ENCODE results near the gene PRDM12.

PRDM12 gene

DNA sequence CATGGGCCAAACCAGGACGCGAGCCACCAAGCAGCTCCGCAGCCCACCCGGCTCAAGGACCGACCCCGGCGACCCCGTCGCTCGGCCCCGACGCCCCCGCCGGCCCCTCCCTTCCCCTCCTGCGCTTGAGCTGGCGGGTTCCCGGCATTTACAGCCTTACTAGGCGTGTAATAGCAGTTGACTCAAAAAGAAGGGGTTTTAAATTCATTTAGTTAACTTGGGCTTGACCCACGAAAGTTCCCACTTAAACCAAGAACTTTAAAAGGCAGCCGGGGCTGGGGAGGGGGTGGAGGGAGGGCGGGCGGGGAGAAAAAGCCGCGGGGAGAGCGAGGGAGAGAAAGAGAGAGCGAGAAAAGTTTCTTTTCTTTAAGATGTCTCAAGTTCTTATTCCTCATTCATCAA lies 636 bp downstream of the PRDM12 start:
- no peak for FAIRE-seq
- DNase-seq (ENCODE audit: insufficient read length, low spot score): no peak
- TF ChIP-seq, protein P1, sequence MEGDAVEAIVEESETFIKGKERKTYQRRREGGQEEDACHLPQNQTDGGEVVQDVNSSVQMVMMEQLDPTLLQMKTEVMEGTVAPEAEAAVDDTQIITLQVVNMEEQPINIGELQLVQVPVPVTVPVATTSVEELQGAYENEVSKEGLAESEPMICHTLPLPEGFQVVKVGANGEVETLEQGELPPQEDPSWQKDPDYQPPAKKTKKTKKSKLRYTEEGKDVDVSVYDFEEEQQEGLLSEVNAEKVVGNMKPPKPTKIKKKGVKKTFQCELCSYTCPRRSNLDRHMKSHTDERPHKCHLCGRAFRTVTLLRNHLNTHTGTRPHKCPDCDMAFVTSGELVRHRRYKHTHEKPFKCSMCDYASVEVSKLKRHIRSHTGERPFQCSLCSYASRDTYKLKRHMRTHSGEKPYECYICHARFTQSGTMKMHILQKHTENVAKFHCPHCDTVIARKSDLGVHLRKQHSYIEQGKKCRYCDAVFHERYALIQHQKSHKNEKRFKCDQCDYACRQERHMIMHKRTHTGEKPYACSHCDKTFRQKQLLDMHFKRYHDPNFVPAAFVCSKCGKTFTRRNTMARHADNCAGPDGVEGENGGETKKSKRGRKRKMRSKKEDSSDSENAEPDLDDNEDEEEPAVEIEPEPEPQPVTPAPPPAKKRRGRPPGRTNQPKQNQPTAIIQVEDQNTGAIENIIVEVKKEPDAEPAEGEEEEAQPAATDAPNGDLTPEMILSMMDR (IDR thresholded peaks at IDR 0.05; ENCODE audit: insufficient read depth, missing control alignments): no peak

DNA sequence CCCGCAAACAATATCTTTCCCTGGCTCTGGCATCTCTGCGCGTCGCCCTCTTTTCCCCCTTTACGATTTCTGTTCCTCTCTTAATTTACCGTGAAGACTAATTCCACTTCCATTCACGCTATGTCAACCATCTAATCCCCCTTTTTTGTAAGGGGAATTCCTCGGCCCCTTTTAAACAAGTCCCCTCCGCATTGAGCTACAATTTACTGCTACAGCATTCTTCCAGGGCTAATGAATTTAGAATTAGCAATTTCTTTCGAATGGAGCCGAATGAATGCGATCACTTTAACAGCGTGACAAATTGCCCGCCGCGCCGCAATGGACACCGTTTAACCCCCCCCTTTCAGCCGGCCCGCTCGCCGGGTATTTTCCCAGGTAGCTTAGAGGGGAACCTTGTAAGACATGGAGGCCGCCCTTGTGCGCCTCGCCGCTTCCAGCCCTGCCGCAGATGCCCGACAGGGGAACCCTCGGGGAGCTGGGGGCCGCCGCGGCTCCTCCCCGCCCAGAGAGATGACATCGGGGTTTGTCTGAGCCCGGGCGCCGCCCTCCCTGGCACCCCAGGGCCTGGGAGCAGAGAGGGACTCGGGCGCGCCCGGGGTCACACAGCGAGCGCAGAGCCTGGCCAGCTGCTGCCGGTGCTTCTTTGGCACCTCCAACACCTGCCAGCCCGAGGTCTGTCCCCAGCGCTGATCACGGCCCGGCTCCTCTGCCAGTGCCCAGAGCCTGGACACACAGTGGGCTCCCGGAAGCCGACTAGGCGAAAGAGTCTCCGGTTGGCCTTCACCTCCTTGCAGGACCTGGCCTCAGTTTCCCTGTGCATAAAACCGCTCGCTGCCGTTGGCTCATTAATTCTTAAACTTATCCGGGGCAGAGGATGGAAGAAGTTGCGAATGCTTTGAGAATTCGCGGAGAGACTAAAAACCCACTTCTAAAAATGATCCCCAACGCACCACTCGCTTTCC lies 1.3 kb downstream of the PRDM12 start:
- DNase-seq (ENCODE audit: insufficient read length, low spot score): no peak
- no peak for FAIRE-seq
- TF ChIP-seq, protein P1 (IDR thresholded peaks at IDR 0.05; ENCODE audit: insufficient read depth, missing control alignments): no peak

- DNase-seq (ENCODE audit: insufficient read length, low spot score): no peak
- no peak for FAIRE-seq
- TF ChIP-seq, protein P1 (IDR thresholded peaks at IDR 0.05; ENCODE audit: insufficient read depth, missing control alignments): no peak
Measured at GRCh38 chr9:130666393-130667119, 2.2 kb downstream of the PRDM12 start.

DNA sequence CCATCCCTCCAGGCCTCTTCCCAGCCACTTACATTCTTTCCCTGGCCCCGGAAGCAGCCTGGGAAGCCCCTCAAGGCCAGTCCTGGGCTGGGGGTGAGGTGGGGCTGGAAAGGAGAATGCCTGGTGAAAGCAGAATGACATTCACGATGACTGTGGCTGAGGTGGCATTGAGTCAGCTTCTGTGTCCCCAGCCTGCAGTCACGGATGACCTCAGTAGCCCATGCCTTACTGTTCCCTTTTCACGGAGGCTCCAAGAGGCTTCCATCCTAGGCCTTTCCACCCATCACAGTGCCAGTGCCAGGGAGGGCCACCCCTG lies 2.7 kb downstream of the PRDM12 start:
- TF ChIP-seq, protein P1 (IDR thresholded peaks at IDR 0.05; ENCODE audit: insufficient read depth, missing control alignments): no peak
- DNase-seq (ENCODE audit: insufficient read length, low spot score): no peak
- FAIRE-seq: no peak

DNA sequence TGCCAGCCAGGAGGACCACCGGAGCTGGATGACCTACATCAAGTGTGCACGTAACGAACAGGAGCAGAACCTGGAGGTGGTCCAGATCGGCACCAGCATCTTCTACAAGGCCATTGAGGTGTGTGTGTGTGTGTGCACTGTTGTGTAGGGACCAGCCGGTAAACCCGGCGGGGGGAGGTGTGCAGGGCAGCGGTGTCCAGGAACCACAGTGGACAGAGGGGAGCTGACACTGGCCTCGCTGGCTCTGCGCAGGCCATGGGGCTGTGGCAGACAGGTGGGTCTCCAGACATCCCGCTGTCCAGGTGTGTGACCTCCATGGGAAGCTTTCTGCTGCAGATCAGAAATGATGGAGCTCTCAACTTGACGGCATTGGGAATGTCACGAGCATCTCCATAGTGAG lies 3.8 kb downstream of the PRDM12 start:
- TF ChIP-seq, protein P1 (IDR thresholded peaks at IDR 0.05; ENCODE audit: insufficient read depth, missing control alignments): no peak
- FAIRE-seq (no peak), DNase-seq (ENCODE audit: insufficient read length, low spot score) (no peak)

DNA sequence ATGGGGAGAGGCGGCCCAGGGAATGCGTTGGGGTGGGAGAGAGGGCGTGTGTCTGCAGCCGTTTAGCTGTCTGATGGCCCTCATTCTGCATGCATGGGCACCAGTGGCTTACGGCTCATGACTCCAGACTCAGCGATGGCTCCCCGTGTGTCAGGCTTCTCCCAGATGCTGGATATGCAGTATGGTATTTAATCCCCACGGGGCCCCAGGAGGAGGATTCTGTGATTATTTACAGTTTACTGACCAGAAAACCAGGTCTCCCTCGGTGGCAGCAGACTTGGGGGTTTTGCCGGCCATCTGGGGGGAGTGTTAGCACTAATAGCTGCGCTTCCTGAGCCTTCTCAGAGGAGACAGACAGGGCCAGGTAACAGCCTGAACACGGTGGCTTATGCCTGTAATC lies 4.3 kb downstream of the PRDM12 start:
- FAIRE-seq: no peak
- TF ChIP-seq, protein P1 (IDR thresholded peaks at IDR 0.05; ENCODE audit: insufficient read depth, missing control alignments): no peak
- no peak for DNase-seq (ENCODE audit: insufficient read length, low spot score)

DNA sequence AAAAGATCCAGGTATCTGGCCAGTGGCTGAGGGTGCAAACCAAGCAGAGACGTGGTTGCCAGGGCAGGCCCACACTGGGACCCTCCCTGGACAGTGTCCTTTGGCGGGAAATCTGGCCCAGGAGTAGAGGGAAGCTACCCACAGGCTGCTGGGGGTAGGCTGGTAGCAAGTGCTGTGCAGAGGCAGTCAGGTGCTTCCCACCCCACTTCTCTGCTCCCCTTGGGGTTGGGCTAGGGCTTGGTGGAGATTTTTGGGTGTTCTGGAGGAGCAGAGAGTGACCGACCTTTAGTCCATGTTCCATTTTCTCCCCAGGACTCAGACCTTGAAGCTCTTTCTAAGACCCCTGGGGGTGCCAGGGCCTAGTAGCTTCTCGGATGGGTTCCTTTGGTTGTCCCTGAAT lies 5.6 kb downstream of the PRDM12 start:
- TF ChIP-seq, protein P1 (IDR thresholded peaks at IDR 0.05; ENCODE audit: insufficient read depth, missing control alignments): no peak
- FAIRE-seq: no peak

More for the DNA sequence above, 5.6 kb downstream of the PRDM12 start:
- DNase-seq (ENCODE audit: insufficient read length, low spot score): no peak

Data from D721Med (cell line).